HepG2 (cell line): Measurements from ENCODE around the gene ICE2. TPM values are rescaled to one million over a fixed set of nuclear protein-coding genes. Genes with fewer than 3 reads are reported as not detected.
A peak's percentile ranks its signal among the peaks of the same experiment; 100 is the strongest.

ENCODE experiments used
- AHR ChIP-seq: IDR thresholded peaks from 2 replicates; pipeline ENCODE4 v1.6.1; 2018; ENCODE audit warnings: missing genetic modification reagents, missing compliant biosample characterization
- ARHGAP35 ChIP-seq: sonication (generic); formaldehyde crosslinking; IDR thresholded peaks from 2 replicates; pipeline ENCODE4 v1.9.0; 2022; ENCODE audit warnings: mild to moderate bottlenecking, inconsistent platforms, moderate library complexity, missing genetic modification reagents, borderline replicate concordance
- BRCA1 ChIP-seq: sonication (generic); formaldehyde crosslinking; IDR thresholded peaks from 2 replicates; pipeline ENCODE4 v1.4.0; 2020; ENCODE audit warnings: missing genetic modification reagents
- FOXK1 ChIP-seq: sonication (generic); formaldehyde crosslinking; IDR thresholded peaks from 2 replicates; pipeline ENCODE4 v1.4.0; 2020; ENCODE audit warnings: low read depth, missing genetic modification reagents, borderline replicate concordance
- HCFC1 ChIP-seq: fragments of 150-350 bp; IDR thresholded peaks from 2 replicates; pipeline ENCODE4 v1.6.1; 2014; ENCODE audit warnings: low read depth, low read length
- MAZ ChIP-seq, 2 experiments: sonication (generic) in 1 of 2; formaldehyde crosslinking in 1 of 2; IDR thresholded peaks; 2 replicates each; pipeline versions ENCODE4 v1.5.0 to v1.6.1; 2012 to 2020; ENCODE audit warnings: low read depth in 2 of 2, mild to moderate bottlenecking in 2 of 2, borderline replicate concordance in 1 of 2, improper control_type of control experiment in 1 of 2, low read length in 1 of 2, missing genetic modification reagents in 1 of 2, moderate library complexity in 1 of 2
- PITX1 ChIP-seq: sonication (generic); formaldehyde crosslinking; IDR thresholded peaks from 2 replicates; pipeline ENCODE4 v1.5.1; 2020; ENCODE audit warnings: mild to moderate bottlenecking, missing genetic modification reagents
- POLR2A ChIP-seq, 2 experiments: IDR thresholded peaks; 2 replicates each; pipeline ENCODE4 v1.6.1; 2011; ENCODE audit warnings: low read depth in 2 of 2, low read length in 2 of 2, mild to moderate bottlenecking in 1 of 2, moderate library complexity in 1 of 2; ENCODE audit not compliant: insufficient read depth in 1 of 2
- RBAK ChIP-seq: sonication (generic); formaldehyde crosslinking; IDR thresholded peaks from 2 replicates; pipeline ENCODE4 v1.5.1; 2020; ENCODE audit warnings: mild to moderate bottlenecking, missing genetic modification reagents
- TGIF2 ChIP-seq: IDR thresholded peaks from 2 replicates; pipeline ENCODE4 v1.6.1; 2016; ENCODE audit warnings: control low read depth, missing compliant biosample characterization
- THYN1 ChIP-seq: sonication (generic); formaldehyde crosslinking; IDR thresholded peaks from 2 replicates; pipeline ENCODE4 v1.8.1; 2023; ENCODE audit warnings: low read depth, mild to moderate bottlenecking, moderate library complexity, missing genetic modification reagents, borderline replicate concordance
- ZFP1 ChIP-seq: IDR thresholded peaks from 2 replicates; pipeline ENCODE4 v1.6.1; 2016
- ZNF121 ChIP-seq: sonication (generic); formaldehyde crosslinking; IDR thresholded peaks from 2 replicates; pipeline ENCODE4 v1.5.0; 2020; ENCODE audit warnings: mild to moderate bottlenecking, missing genetic modification reagents
- ZNF510 ChIP-seq: sonication (generic); formaldehyde crosslinking; IDR thresholded peaks from 2 replicates; pipeline ENCODE4 v1.4.0; 2020; ENCODE audit warnings: low read depth, mild to moderate bottlenecking, missing genetic modification reagents
- ZNF674 ChIP-seq: sonication (generic); formaldehyde crosslinking; IDR thresholded peaks from 2 replicates; pipeline ENCODE4 v1.5.0; 2020; ENCODE audit warnings: low read depth, mild to moderate bottlenecking, missing genetic modification reagents
- polyA plus RNA-seq, 8 experiments: library from polyadenylated mRNA; depleted of rRNA in 3 of 8; stranded (reverse) in 7 of 8; unstranded in 1 of 8; fragments of >200 nt; fragmentation: Illumina TruSeq in 4 of 8; extraction: Trizol in 4 of 8; gene quantifications; 2 replicates each; pipeline versions ENCODE4 v1.2.1 to v1.2.3, GENCODE V29; 2011 to 2016; ENCODE audit warnings: low read depth in 4 of 8, missing spikeins in 1 of 8, mixed read lengths in 1 of 8; ENCODE audit not compliant: insufficient read depth in 1 of 8
- total RNA-seq, 5 experiments: library from RNA; depleted of rRNA; stranded (reverse); fragments of >200 nt; fragmentation: Illumina TruSeq; extraction: Trizol; gene quantifications; 2 replicates each; pipeline ENCODE4 v1.2.3, GENCODE V29; 2016; ENCODE audit warnings: low read depth in 1 of 5
- TF ChIP-seq, protein P1 (sequence below): sonication (generic); formaldehyde crosslinking; IDR thresholded peaks from 2 replicates; pipeline ENCODE4 v1.4.0; 2020; ENCODE audit warnings: mild to moderate bottlenecking, missing genetic modification reagents
- TF ChIP-seq, protein P2 (sequence below), 2 experiments: sonication (generic) in 1 of 2; formaldehyde crosslinking in 1 of 2; IDR thresholded peaks; 2 replicates each; pipeline versions ENCODE4 v1.4.0 to v1.6.1; 2018 to 2020; ENCODE audit warnings: missing genetic modification reagents in 2 of 2, borderline replicate concordance in 1 of 2, low read depth in 1 of 2, mild to moderate bottlenecking in 1 of 2, missing biosample characterization in 1 of 2
- TF ChIP-seq, protein P3 (sequence below): sonication (generic); formaldehyde crosslinking; IDR thresholded peaks from 2 replicates; pipeline ENCODE4 v1.5.0; 2020; ENCODE audit warnings: missing genetic modification reagents
- TF ChIP-seq, protein P4 (sequence below): sonication (generic); formaldehyde crosslinking; conservative IDR thresholded peaks from 2 replicates; pipeline ENCODE4 v1.8.0; 2022; ENCODE audit warnings: low read depth, missing genetic modification reagents
- TF ChIP-seq, protein P5 (sequence below): sonication (generic); formaldehyde crosslinking; IDR thresholded peaks from 2 replicates; pipeline ENCODE4 v1.5.0; 2020; ENCODE audit warnings: mild to moderate bottlenecking, missing genetic modification reagents, borderline replicate concordance

ICE2 gene
- total and polyA plus RNA-seq, 2 of the 13 experiments (the other 11 are each of a cell fraction or from before 2014, with no cell fraction given): 24.8 to 26.4 TPM

DNA sequence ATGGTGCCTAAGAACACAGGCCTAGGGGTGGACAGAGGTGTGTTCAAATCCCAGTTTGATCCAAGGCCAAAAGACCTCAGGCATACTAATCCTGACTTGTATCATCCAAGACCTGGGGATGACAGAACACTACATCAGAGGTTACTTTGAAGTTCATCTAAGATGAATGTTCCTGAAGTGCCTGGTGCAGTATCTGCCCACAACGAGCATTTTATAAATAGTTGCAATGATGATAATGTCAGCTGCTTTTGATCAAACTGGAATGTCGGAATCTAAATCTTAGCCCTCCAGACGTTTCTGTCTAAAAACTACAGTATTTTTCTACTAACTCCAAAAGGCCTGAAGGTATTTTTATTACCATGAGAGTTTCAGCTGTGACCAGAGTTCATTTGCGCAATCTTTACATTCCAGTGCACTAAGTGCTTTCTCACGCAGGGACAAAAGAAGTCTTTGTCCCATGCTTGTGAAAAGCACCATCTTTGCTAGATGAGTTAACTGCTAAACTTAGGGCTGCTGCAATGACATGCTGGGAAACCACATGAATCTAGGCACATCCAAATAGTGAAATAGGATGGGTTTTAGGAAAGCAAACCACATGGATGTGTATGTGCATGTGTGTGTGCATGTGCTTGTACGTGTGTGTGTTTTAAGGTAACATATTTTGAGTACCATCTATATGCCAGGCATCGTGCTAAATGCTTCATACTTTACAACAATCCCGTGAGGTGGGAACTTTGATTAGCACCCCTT lies 99.2 kb downstream of the ICE2 start (continued):
- TF ChIP-seq, protein P1, sequence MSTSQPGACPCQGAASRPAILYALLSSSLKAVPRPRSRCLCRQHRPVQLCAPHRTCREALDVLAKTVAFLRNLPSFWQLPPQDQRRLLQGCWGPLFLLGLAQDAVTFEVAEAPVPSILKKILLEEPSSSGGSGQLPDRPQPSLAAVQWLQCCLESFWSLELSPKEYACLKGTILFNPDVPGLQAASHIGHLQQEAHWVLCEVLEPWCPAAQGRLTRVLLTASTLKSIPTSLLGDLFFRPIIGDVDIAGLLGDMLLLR (CRISPR knock-in tag): no peak
- no peak for TF ChIP-seq POLR2A (IDR thresholded peaks at IDR 0.05; ENCODE audit: insufficient read depth in 1 of 2, low read depth in 2 of 2, low read length in 2 of 2)
- no peak for TF ChIP-seq BRCA1 (CRISPR knock-in tag)
- TF ChIP-seq THYN1 (CRISPR knock-in tag): no peak
- no peak for TF ChIP-seq ZNF674
- TF ChIP-seq MAZ (IDR thresholded peaks at IDR 0.05; ENCODE audit: borderline replicate concordance, low read depth, low read length): no peak
- TF ChIP-seq MAZ (CRISPR knock-in tag; IDR thresholded peaks at IDR 0.05; ENCODE audit: low read depth): no peak
- no peak for TF ChIP-seq HCFC1
- TF ChIP-seq PITX1: peak; percentile 51; the same call in 1 of the 2 replicates
- TF ChIP-seq, protein P2, sequence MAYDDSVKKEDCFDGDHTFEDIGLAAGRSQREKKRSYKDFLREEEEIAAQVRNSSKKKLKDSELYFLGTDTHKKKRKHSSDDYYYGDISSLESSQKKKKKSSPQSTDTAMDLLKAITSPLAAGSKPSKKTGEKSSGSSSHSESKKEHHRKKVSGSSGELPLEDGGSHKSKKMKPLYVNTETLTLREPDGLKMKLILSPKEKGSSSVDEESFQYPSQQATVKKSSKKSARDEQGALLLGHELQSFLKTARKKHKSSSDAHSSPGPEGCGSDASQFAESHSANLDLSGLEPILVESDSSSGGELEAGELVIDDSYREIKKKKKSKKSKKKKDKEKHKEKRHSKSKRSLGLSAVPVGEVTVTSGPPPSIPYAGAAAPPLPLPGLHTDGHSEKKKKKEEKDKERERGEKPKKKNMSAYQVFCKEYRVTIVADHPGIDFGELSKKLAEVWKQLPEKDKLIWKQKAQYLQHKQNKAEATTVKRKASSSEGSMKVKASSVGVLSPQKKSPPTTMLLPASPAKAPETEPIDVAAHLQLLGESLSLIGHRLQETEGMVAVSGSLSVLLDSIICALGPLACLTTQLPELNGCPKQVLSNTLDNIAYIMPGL (CRISPR knock-in tag; IDR thresholded peaks at IDR 0.05; ENCODE audit: borderline replicate concordance in 1 of 2, low read depth in 1 of 2): peak in 1 of 2 experiments; percentile 55; a peak in 1 of 4 replicates
- TF ChIP-seq ARHGAP35 (CRISPR knock-in tag): no peak
- 0 out of 2 replicates have a peak, but pooled peaks have one; percentile 36 for TF ChIP-seq ZNF121 (CRISPR knock-in tag)
- no peak; the same call in 1 of the 2 replicates for TF ChIP-seq TGIF2
- TF ChIP-seq FOXK1: peak; percentile 72
- TF ChIP-seq, protein P3, sequence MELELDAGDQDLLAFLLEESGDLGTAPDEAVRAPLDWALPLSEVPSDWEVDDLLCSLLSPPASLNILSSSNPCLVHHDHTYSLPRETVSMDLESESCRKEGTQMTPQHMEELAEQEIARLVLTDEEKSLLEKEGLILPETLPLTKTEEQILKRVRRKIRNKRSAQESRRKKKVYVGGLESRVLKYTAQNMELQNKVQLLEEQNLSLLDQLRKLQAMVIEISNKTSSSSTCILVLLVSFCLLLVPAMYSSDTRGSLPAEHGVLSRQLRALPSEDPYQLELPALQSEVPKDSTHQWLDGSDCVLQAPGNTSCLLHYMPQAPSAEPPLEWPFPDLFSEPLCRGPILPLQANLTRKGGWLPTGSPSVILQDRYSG: no peak
- TF ChIP-seq, protein P4, sequence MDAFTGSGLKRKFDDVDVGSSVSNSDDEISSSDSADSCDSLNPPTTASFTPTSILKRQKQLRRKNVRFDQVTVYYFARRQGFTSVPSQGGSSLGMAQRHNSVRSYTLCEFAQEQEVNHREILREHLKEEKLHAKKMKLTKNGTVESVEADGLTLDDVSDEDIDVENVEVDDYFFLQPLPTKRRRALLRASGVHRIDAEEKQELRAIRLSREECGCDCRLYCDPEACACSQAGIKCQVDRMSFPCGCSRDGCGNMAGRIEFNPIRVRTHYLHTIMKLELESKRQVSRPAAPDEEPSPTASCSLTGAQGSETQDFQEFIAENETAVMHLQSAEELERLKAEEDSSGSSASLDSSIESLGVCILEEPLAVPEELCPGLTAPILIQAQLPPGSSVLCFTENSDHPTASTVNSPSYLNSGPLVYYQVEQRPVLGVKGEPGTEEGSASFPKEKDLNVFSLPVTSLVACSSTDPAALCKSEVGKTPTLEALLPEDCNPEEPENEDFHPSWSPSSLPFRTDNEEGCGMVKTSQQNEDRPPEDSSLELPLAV (CRISPR knock-in tag): no peak
- no peak for TF ChIP-seq RBAK (CRISPR knock-in tag)
- TF ChIP-seq ZFP1 (CRISPR knock-in tag): peak; percentile 94
- no peak for TF ChIP-seq ZNF510 (CRISPR knock-in tag)
- no peak for TF ChIP-seq AHR (CRISPR knock-in tag)
- TF ChIP-seq, protein P5, sequence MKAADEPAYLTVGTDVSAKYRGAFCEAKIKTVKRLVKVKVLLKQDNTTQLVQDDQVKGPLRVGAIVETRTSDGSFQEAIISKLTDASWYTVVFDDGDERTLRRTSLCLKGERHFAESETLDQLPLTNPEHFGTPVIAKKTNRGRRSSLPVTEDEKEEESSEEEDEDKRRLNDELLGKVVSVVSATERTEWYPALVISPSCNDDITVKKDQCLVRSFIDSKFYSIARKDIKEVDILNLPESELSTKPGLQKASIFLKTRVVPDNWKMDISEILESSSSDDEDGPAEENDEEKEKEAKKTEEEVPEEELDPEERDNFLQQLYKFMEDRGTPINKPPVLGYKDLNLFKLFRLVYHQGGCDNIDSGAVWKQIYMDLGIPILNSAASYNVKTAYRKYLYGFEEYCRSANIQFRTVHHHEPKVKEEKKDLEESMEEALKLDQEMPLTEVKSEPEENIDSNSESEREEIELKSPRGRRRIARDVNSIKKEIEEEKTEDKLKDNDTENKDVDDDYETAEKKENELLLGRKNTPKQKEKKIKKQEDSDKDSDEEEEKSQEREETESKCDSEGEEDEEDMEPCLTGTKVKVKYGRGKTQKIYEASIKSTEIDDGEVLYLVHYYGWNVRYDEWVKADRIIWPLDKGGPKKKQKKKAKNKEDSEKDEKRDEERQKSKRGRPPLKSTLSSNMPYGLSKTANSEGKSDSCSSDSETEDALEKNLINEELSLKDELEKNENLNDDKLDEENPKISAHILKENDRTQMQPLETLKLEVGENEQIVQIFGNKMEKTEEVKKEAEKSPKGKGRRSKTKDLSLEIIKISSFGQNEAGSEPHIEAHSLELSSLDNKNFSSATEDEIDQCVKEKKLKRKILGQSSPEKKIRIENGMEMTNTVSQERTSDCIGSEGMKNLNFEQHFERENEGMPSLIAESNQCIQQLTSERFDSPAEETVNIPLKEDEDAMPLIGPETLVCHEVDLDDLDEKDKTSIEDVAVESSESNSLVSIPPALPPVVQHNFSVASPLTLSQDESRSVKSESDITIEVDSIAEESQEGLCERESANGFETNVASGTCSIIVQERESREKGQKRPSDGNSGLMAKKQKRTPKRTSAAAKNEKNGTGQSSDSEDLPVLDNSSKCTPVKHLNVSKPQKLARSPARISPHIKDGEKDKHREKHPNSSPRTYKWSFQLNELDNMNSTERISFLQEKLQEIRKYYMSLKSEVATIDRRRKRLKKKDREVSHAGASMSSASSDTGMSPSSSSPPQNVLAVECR (CRISPR knock-in tag): peak; percentile 60; the same call in 1 of the 2 replicates
